HG02623 (cell line): ENCODE measurements around the gene HORMAD2.
"Not testable (repeated sequence)": the region's sequence is repeated elsewhere in the genome, so short reads cannot be mapped to it uniquely, and the experiment has no call there.

ENCODE experiments used
- ATAC-seq: cut with Tn5 transposase; IDR thresholded peaks from one replicate; pipeline ENCODE4 v1.9.1; 2021; ENCODE audit warnings: moderate library complexity; ENCODE audit not compliant: unreplicated experiment

HORMAD2 gene

GRCh38 chr22:30205281-30206115 is 125.2 kb downstream of the HORMAD2 start:
- ATAC-seq = no peak

- ATAC-seq = no peak
Measured at GRCh38 chr22:30206944-30207343, 126.7 kb downstream of the HORMAD2 start.

GRCh38 chr22:30208631-30209603 is 128.7 kb downstream of the HORMAD2 start:
- no peak for ATAC-seq

GRCh38 chr22:30209642-30210041 is 129.4 kb downstream of the HORMAD2 start:
- no peak for ATAC-seq

GRCh38 chr22:30210235-30210909 is 130.1 kb downstream of the HORMAD2 start:
- no peak for ATAC-seq

GRCh38 chr22:30211124-30211820 is 131.0 kb downstream of the HORMAD2 start:
- ATAC-seq = no peak

GRCh38 chr22:30212363-30212995 is 132.2 kb downstream of the HORMAD2 start:
- no peak for ATAC-seq

- no peak for ATAC-seq
Measured at GRCh38 chr22:30212996-30213441, 132.8 kb downstream of the HORMAD2 start.

- no peak for ATAC-seq
Measured at GRCh38 chr22:30214703-30215407, 134.6 kb downstream of the HORMAD2 start.

- not testable (repeated sequence) for ATAC-seq
Measured at GRCh38 chr22:30216272-30216671, 136.0 kb downstream of the HORMAD2 start.

- no peak for ATAC-seq
Measured at GRCh38 chr22:30216710-30217109, 136.4 kb downstream of the HORMAD2 start.

GRCh38 chr22:30217698-30218560 is 137.7 kb downstream of the HORMAD2 start:
- no peak for ATAC-seq

- no peak for ATAC-seq
Measured at GRCh38 chr22:30219049-30219654, 138.9 kb downstream of the HORMAD2 start.

- ATAC-seq = no peak
Measured at GRCh38 chr22:30219668-30220278, 139.5 kb downstream of the HORMAD2 start.

GRCh38 chr22:30220338-30221012 is 140.2 kb downstream of the HORMAD2 start:
- no peak for ATAC-seq

- no peak for ATAC-seq
Measured at GRCh38 chr22:30221121-30221992, 141.1 kb downstream of the HORMAD2 start.
